ES-I3 (cell line): Measurements from ENCODE around the gene MCTP2.

Experiments used
- H3K36me3 ChIP-seq: 2 replicates; pipeline ENCODE4 v1.6.1; 2013; ENCODE audit warnings: mild to moderate bottlenecking, low read length, control low read depth, moderate library complexity; ENCODE audit not compliant: insufficient read depth
- H3K4me1 ChIP-seq: 2 replicates; pipeline ENCODE4 v1.6.1; 2013; ENCODE audit warnings: mild to moderate bottlenecking, control low read depth, low read length; ENCODE audit not compliant: insufficient read depth
- H3K9ac ChIP-seq: 2 replicates; pipeline ENCODE4 v1.6.1; 2013; ENCODE audit warnings: low read depth, mild to moderate bottlenecking, low read length, moderate library complexity
- H3K9me3 ChIP-seq: 2 replicates; pipeline ENCODE4 v1.6.1; 2013; ENCODE audit warnings: mild to moderate bottlenecking, low read length, moderate library complexity; ENCODE audit not compliant: control insufficient read depth, insufficient read depth

MCTP2 gene, protein sequence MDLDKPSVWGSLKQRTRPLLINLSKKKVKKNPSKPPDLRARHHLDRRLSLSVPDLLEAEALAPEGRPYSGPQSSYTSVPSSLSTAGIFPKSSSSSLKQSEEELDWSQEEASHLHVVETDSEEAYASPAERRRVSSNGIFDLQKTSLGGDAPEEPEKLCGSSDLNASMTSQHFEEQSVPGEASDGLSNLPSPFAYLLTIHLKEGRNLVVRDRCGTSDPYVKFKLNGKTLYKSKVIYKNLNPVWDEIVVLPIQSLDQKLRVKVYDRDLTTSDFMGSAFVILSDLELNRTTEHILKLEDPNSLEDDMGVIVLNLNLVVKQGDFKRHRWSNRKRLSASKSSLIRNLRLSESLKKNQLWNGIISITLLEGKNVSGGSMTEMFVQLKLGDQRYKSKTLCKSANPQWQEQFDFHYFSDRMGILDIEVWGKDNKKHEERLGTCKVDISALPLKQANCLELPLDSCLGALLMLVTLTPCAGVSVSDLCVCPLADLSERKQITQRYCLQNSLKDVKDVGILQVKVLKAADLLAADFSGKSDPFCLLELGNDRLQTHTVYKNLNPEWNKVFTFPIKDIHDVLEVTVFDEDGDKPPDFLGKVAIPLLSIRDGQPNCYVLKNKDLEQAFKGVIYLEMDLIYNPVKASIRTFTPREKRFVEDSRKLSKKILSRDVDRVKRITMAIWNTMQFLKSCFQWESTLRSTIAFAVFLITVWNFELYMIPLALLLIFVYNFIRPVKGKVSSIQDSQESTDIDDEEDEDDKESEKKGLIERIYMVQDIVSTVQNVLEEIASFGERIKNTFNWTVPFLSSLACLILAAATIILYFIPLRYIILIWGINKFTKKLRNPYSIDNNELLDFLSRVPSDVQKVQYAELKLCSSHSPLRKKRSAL

DNA sequence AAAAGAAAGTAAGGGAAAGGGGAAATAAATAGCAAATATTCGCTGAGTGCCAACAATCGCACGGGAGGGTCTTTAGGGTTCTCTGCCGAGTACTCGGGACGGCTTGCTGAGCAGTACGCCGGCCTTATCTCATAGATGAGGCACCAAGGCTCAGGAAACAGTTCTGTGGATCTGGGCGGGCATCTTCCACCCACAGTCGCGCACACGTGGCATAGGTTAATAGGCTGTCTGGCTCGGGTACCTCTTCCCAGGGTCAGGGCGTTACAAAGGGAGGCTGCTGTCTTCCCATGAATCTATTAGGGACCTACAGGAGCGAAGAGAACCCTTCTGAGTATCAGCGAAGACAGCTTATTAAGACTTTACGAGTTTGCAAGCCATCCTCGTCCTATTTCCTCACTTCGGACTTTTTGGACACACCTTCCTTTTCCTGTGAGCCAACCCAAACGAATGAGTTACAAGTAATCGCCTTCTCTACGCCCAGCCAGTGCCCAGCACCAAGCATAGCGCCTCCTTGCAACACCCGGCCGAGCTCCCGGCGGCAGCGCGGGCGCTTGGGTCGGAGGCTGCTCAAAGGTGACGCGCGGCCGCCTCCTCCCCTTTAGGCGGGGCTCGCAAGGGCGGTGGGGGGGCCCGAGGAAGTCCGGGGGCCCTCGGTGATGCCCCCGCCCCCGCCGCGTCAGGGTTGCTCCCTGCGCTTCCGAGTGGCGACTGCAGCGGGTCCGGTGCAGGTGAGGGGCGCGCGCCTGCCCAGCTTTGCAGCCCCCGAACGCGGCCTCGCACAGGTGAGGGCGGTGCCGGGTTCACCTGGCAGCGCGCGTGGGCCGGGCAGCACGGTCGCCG lies at the start of gene MCTP2:
Gene MCTP2, plus strand, starts transcription at position 679 of the 840 bp plus-strand sequence. CDS start 66,705 bp downstream, outside the sequence.
- 0 out of 2 replicates have a peak, but pooled peaks cover 10% of the 10 kb centered on the region for H3K4me1 ChIP-seq
- peak within 1 kb of the TSS; percentile 81 for H3K9ac ChIP-seq
- no peaks in the 10 kb centered on the region; the same call in 1 of the 2 replicates for H3K36me3 ChIP-seq
- H3K9me3 ChIP-seq = no peaks in the 10 kb centered on the region

DNA sequence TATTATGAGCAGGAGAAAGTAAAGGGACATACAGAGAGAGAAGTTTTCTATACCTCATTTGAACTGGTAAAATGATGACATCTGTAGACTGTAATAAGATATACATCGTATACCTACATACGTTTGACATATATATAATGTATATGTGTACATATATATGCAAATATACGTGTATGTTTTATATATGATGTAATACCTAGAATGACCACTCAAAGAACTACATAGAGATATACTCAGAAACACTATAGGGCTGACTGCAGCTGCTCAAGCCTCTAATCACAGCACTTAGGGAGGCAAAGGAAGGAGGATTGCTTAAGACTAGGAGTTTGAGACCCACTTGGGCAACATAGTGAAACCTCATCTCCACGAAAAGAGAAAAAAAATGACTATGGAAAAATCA lies 48.5 kb upstream of the MCTP2 start:
- no peaks in the 10 kb centered on the region for H3K4me1 ChIP-seq
- H3K9ac ChIP-seq = no peak overlapping the region
- no peaks in the 10 kb centered on the region for H3K36me3 ChIP-seq

DNA sequence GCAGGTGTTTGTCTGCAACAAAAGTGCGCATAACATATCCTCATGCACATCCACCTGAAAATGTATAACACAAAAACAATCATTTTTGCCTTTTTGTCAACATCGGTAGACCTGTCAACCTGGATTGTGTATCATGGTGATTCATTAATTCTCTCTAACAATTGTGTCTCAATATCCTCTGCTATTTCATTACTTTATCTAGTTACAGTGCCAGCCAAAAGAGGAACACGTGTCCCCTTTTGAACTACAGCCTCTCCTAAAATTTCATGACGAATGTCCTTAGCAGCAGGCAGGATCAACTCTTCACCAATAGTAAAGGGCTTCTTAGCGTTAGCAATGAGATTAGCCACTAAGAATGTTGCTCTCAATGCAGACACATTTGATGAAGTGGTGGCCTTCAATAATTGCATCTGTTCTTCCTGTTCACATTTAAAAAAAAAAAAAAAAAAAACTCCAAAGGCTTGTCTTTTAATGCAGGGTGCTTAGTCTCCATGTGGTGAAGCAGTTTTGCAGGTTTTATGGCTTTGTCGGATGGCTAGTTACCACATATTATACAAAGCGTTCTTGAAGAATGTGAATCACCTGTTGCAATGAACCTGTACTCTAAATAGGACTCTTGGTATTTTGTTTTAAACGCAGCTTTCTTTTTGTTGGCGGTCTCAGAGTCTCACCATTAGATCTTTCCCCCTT lies 45.7 kb upstream of the MCTP2 start:
- no peaks in the 10 kb centered on the region for H3K9me3 ChIP-seq
- no peaks in the 10 kb centered on the region for H3K36me3 ChIP-seq
- H3K9ac ChIP-seq = no peak overlapping the region
- H3K4me1 ChIP-seq = no peaks in the 10 kb centered on the region

More for the DNA sequence above, 48.5 kb upstream of the MCTP2 start:
- no peaks in the 10 kb centered on the region for H3K9me3 ChIP-seq

GRCh38 chr15:94186770-94187331 lies 44.5 kb upstream of the MCTP2 start:
- H3K36me3 ChIP-seq = no peaks in the 10 kb centered on the region
- no peak overlapping the region for H3K9ac ChIP-seq
- no peaks in the 10 kb centered on the region for H3K4me1 ChIP-seq
- H3K9me3 ChIP-seq = no peaks in the 10 kb centered on the region

DNA sequence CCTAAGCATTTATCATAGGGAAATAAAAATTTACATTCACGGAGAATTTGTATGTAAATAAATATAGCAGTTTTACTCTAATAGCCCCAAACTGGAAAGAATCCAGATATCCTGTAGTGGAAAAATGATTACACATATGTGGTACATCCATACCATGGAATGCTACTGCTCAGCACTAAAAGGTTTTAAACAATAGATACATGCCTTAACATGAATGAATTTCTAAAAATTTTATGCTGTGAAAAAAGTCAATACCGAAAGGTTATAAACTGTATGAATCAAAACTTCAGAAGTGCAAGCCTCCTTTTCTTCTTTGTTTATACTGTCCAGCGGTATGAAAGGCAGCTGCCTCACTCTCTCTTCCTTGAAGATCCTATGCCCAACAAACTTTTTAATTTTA lies 37.5 kb upstream of the MCTP2 start:
- Histone ChIP-seq H3K36me3 (no peaks in the 10 kb centered on the region), H3K9ac (no peak overlapping the region), H3K9me3 (no peaks in the 10 kb centered on the region), H3K4me1 (no peaks in the 10 kb centered on the region)

DNA sequence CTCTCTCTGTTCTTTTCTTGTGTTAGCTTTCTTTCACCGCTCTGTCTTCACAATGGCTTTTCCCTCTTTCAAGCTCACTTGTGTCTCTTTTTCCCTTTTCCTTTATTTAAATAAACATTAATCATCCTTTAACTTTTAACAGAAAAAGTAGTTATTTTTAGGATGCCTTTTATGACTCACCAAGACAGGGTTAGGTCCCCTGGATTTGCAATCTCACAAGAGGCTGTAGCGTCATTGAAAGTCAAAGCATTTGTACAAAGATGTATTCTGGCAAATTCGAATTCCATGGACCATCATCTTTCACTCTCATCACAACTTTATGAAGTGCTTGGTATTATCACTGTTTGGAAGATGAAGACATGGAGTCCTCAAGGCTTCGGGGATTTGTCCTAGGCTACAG lies 34.8 kb upstream of the MCTP2 start:
- no peak overlapping the region for H3K9ac ChIP-seq
- no peaks in the 10 kb centered on the region for H3K36me3 ChIP-seq
- no peaks in the 10 kb centered on the region for H3K4me1 ChIP-seq
- no peaks in the 10 kb centered on the region for H3K9me3 ChIP-seq

GRCh38 chr15:94198633-94199032 lies 32.7 kb upstream of the MCTP2 start:
- Histone ChIP-seq H3K4me1 (no peaks in the 10 kb centered on the region), H3K9ac (no peak overlapping the region), H3K9me3 (no peaks in the 10 kb centered on the region), H3K36me3 (no peaks in the 10 kb centered on the region)

DNA sequence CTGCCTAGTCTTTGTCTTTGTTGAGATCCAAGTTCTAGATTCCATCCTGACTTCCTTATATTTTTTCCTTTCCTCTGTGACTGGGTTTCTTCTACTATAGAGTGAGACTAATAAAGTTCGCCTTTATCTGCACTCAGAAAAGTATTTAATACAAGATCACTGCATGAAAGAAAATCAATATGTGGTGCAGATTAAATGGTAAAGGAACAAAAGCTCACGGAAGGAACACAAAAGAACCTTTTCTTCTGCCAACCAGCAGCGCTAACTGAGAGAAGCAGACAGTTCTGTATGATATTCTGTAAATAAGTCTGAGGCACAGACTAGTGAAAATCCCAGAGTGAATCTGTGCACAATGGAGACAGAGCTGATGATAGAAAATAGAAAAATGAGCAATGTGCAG lies 31.6 kb upstream of the MCTP2 start:
- Histone ChIP-seq H3K9ac (no peak overlapping the region), H3K4me1 (no peaks in the 10 kb centered on the region), H3K9me3 (no peaks in the 10 kb centered on the region), H3K36me3 (no peaks in the 10 kb centered on the region)

GRCh38 chr15:94203306-94203705 lies 28.1 kb upstream of the MCTP2 start:
- Histone ChIP-seq H3K9me3 (no peaks in the 10 kb centered on the region), H3K36me3 (no peaks in the 10 kb centered on the region), H3K4me1 (no peaks in the 10 kb centered on the region), H3K9ac (no peak overlapping the region)

DNA sequence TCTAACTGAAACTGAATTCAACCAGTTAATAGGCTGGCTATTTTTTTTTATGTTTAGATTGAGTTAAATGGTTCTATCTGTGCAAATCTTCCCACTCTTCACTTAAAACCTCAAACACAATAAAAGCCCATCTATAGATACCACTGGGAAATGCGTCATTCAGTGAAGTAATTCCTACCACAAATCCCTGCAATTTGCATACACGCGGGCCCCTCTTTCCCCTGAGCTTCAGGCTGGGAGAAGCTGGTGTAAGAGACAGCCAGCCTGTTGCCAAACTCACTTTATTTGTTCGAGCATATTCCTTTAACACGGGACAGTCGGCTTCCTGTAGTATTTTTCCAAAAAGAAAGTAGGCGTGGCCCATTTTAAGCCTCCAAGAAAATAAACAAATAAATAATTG lies 26.0 kb upstream of the MCTP2 start:
- H3K9me3 ChIP-seq = no peaks in the 10 kb centered on the region
- H3K9ac ChIP-seq = no peak overlapping the region
- H3K36me3 ChIP-seq = no peaks in the 10 kb centered on the region
- H3K4me1 ChIP-seq = no peaks in the 10 kb centered on the region

GRCh38 chr15:94206463-94207167 lies 24.7 kb upstream of the MCTP2 start:
- Histone ChIP-seq H3K4me1 (no peaks in the 10 kb centered on the region), H3K36me3 (no peaks in the 10 kb centered on the region), H3K9ac (no peak overlapping the region), H3K9me3 (no peaks in the 10 kb centered on the region)

DNA sequence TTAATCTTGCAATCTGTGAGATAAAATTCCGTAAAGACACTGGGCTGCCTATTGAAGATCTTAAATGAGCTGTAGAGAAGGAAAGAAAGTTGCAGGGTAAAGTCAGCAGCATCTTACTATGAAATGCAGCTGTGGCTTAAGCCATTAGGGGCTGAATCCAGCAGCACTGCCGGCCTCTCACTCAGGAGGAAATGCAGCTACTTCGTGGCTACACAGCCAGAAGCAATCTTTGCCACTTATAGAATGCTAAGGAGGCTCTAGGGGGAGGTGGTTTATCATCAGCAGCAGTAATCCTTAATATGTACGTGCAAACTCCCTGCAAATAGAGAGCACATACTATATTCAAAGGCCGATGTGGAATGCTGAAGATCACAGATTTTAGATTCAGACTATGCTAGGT lies 19.1 kb upstream of the MCTP2 start:
- Histone ChIP-seq H3K9ac (no peak overlapping the region), H3K36me3 (no peaks in the 10 kb centered on the region), H3K9me3 (no peaks in the 10 kb centered on the region), H3K4me1 (no peaks in the 10 kb centered on the region)

GRCh38 chr15:94225616-94226015 lies 5.7 kb upstream of the MCTP2 start:
- Histone ChIP-seq H3K4me1 (0 out of 2 replicates have a peak, but pooled peaks cover 7% of the 10 kb centered on the region), H3K9ac (no peak overlapping the region), H3K9me3 (no peaks in the 10 kb centered on the region), H3K36me3 (no peaks in the 10 kb centered on the region)
